ENCODE measurements around the gene ZFHX3. TPM values are rescaled to one million over a fixed set of nuclear protein-coding genes. Genes with fewer than 3 reads are reported as not detected.
"Not testable (repeated sequence)": the region's sequence is repeated elsewhere in the genome, so short reads cannot be mapped to it uniquely, and the experiment has no call there.

The ZFHX3 gene
- polyA plus RNA-seq, 4 donors = 0.45 to 12.8 (median 2.7) TPM

- DNase-seq = no peak
- FAIRE-seq = no peak
- H3K9me3 ChIP-seq (ENCODE audit: control insufficient read depth in 2 of 2, insufficient read depth in 1 of 2, low read depth in 1 of 2, low read length in 1 of 2) = peaks cover 0 to 10% of the 10 kb centered on the region in 2 donors
- H3K4me1 ChIP-seq (ENCODE audit: control insufficient read depth in 3 of 3, insufficient read depth in 2 of 3, low read depth in 1 of 3, low read length in 2 of 3) = peaks cover 0 to 20% (median 13%) of the 10 kb centered on the region in 3 donors
- H3K27me3 ChIP-seq (ENCODE audit: control insufficient read depth in 3 of 3, insufficient read depth in 3 of 3, low read length in 3 of 3) = no peaks in the 10 kb centered on the region
- H3K36me3 ChIP-seq (ENCODE audit: control insufficient read depth in 3 of 3, insufficient read depth in 2 of 3, low read depth in 1 of 3, low read length in 3 of 3) = peaks cover 0 to 7% (median 0%) of the 10 kb centered on the region in 3 donors
- H3K4me3 ChIP-seq (ENCODE audit: low read depth in 1 of 3, low read length in 3 of 3) = no peak overlapping the region
- 81 to 92% (median 87%) methylated on average over 7 of the region's 7 CpGs for WGBS, 3 donors
- H3K27ac ChIP-seq (ENCODE audit: low read depth in 1 of 3, low read length in 2 of 3) = no peak overlapping the region
Measured at GRCh38 chr16:73000907-73001521, 46.9 kb downstream of the ZFHX3 start.

GRCh38 chr16:73000020-73000906, 47.7 kb downstream of the ZFHX3 start:
- H3K4me1 ChIP-seq (ENCODE audit: control insufficient read depth in 3 of 3, insufficient read depth in 2 of 3, low read depth in 1 of 3, low read length in 2 of 3) = peaks cover 0 to 28% (median 14%) of the 10 kb centered on the region in 3 donors
- DNase-seq = peak in 1 of 2 donors; percentile 24
- peak overlapping the region in 1 of 3 donors; percentile 22 for H3K27ac ChIP-seq (ENCODE audit: low read depth in 1 of 3, low read length in 2 of 3)
- FAIRE-seq = no peak
- H3K4me3 ChIP-seq (ENCODE audit: low read depth in 1 of 3, low read length in 3 of 3) = no peak overlapping the region
- peaks cover 0 to 7% (median 0%) of the 10 kb centered on the region in 3 donors for H3K36me3 ChIP-seq (ENCODE audit: control insufficient read depth in 3 of 3, insufficient read depth in 2 of 3, low read depth in 1 of 3, low read length in 3 of 3)
- no peaks in the 10 kb centered on the region for H3K27me3 ChIP-seq (ENCODE audit: control insufficient read depth in 3 of 3, insufficient read depth in 3 of 3, low read length in 3 of 3)
- peaks cover 0 to 10% of the 10 kb centered on the region in 2 donors for H3K9me3 ChIP-seq (ENCODE audit: control insufficient read depth in 2 of 2, insufficient read depth in 1 of 2, low read depth in 1 of 2, low read length in 1 of 2)
- 27 to 44% (median 34%) methylated on average over 19 to 22 of the region's 22 CpGs for WGBS, 3 donors

GRCh38 chr16:72999541-73000019, 48.3 kb downstream of the ZFHX3 start:
- 61 to 81% (median 77%) methylated on average over 9 of the region's 9 CpGs for WGBS, 3 donors
- FAIRE-seq (no peak), DNase-seq (no peak)
- Histone ChIP-seq H3K27me3 (ENCODE audit: control insufficient read depth in 3 of 3, insufficient read depth in 3 of 3, low read length in 3 of 3) (no peaks in the 10 kb centered on the region), H3K4me1 (ENCODE audit: control insufficient read depth in 3 of 3, insufficient read depth in 2 of 3, low read depth in 1 of 3, low read length in 2 of 3) (peaks cover 0 to 31% (median 19%) of the 10 kb centered on the region in 3 donors), H3K9me3 (ENCODE audit: control insufficient read depth in 2 of 2, insufficient read depth in 1 of 2, low read depth in 1 of 2, low read length in 1 of 2) (peaks cover 0 to 10% of the 10 kb centered on the region in 2 donors), H3K36me3 (ENCODE audit: control insufficient read depth in 3 of 3, insufficient read depth in 2 of 3, low read depth in 1 of 3, low read length in 3 of 3) (peaks cover 0 to 7% (median 0%) of the 10 kb centered on the region in 3 donors), H3K4me3 (ENCODE audit: low read depth in 1 of 3, low read length in 3 of 3) (no peak overlapping the region), H3K27ac (ENCODE audit: low read depth in 1 of 3, low read length in 2 of 3) (no peak overlapping the region)

- H3K4me1 ChIP-seq (ENCODE audit: control insufficient read depth in 3 of 3, insufficient read depth in 2 of 3, low read depth in 1 of 3, low read length in 2 of 3) = peaks cover 0 to 34% (median 21%) of the 10 kb centered on the region in 3 donors
- FAIRE-seq (no peak), DNase-seq (peak in 1 of 2 donors; percentile 62)
- peaks cover 0 to 10% of the 10 kb centered on the region in 2 donors for H3K9me3 ChIP-seq (ENCODE audit: control insufficient read depth in 2 of 2, insufficient read depth in 1 of 2, low read depth in 1 of 2, low read length in 1 of 2)
- no peaks in the 10 kb centered on the region for H3K27me3 ChIP-seq (ENCODE audit: control insufficient read depth in 3 of 3, insufficient read depth in 3 of 3, low read length in 3 of 3)
- 78 to 84% (median 78%) methylated on average over 7 of the region's 7 CpGs for WGBS, 3 donors
- peaks cover 0 to 7% (median 0%) of the 10 kb centered on the region in 3 donors for H3K36me3 ChIP-seq (ENCODE audit: control insufficient read depth in 3 of 3, insufficient read depth in 2 of 3, low read depth in 1 of 3, low read length in 3 of 3)
- peak overlapping the region in 1 of 3 donors; percentile 13 for H3K27ac ChIP-seq (ENCODE audit: low read depth in 1 of 3, low read length in 2 of 3)
- no peak overlapping the region for H3K4me3 ChIP-seq (ENCODE audit: low read depth in 1 of 3, low read length in 3 of 3)
Measured at GRCh38 chr16:72997141-72997542, 50.8 kb downstream of the ZFHX3 start.

GRCh38 chr16:72996291-72997062, 51.5 kb downstream of the ZFHX3 start:
- no peak for DNase-seq
- Histone ChIP-seq H3K36me3 (ENCODE audit: control insufficient read depth in 3 of 3, insufficient read depth in 2 of 3, low read depth in 1 of 3, low read length in 3 of 3) (peaks cover 0 to 7% (median 0%) of the 10 kb centered on the region in 3 donors), H3K9me3 (ENCODE audit: control insufficient read depth in 2 of 2, insufficient read depth in 1 of 2, low read depth in 1 of 2, low read length in 1 of 2) (peaks cover 0 to 6% of the 10 kb centered on the region in 2 donors), H3K27ac (ENCODE audit: low read depth in 1 of 3, low read length in 2 of 3) (peak overlapping the region in 1 of 3 donors; percentile 14), H3K4me1 (ENCODE audit: control insufficient read depth in 3 of 3, insufficient read depth in 2 of 3, low read depth in 1 of 3, low read length in 2 of 3) (peaks cover 0 to 38% (median 21%) of the 10 kb centered on the region in 3 donors), H3K27me3 (ENCODE audit: control insufficient read depth in 3 of 3, insufficient read depth in 3 of 3, low read length in 3 of 3) (no peaks in the 10 kb centered on the region), H3K4me3 (ENCODE audit: low read depth in 1 of 3, low read length in 3 of 3) (no peak overlapping the region)
- no peak for FAIRE-seq
- 50 to 73% (median 54%) methylated on average over 11 of the region's 11 CpGs for WGBS, 3 donors

GRCh38 chr16:72995882-72996270, 52.1 kb downstream of the ZFHX3 start:
- not testable (repeated sequence) for H3K9me3 ChIP-seq (ENCODE audit: control insufficient read depth in 2 of 2, insufficient read depth in 1 of 2, low read depth in 1 of 2, low read length in 1 of 2); H3K36me3 ChIP-seq (ENCODE audit: control insufficient read depth in 3 of 3, insufficient read depth in 2 of 3, low read depth in 1 of 3, low read length in 3 of 3); H3K4me3 ChIP-seq (ENCODE audit: low read depth in 1 of 3, low read length in 3 of 3); FAIRE-seq; H3K27ac ChIP-seq (ENCODE audit: low read depth in 1 of 3, low read length in 2 of 3); DNase-seq; H3K27me3 ChIP-seq (ENCODE audit: control insufficient read depth in 3 of 3, insufficient read depth in 3 of 3, low read length in 3 of 3)
- 83 to 86% (median 85%) methylated on average over 9 of the region's 9 CpGs for WGBS, 3 donors
- H3K4me1 ChIP-seq (ENCODE audit: control insufficient read depth in 3 of 3, insufficient read depth in 2 of 3, low read depth in 1 of 3, low read length in 2 of 3) = peaks cover 0 to 38% (median 21%) of the 10 kb centered on the region in 3 donors

GRCh38 chr16:72995151-72995881, 52.6 kb downstream of the ZFHX3 start:
- no peaks in the 10 kb centered on the region for H3K9me3 ChIP-seq (ENCODE audit: control insufficient read depth in 2 of 2, insufficient read depth in 1 of 2, low read depth in 1 of 2, low read length in 1 of 2)
- WGBS, 3 donors = 68 to 73% (median 72%) methylated on average over 18 of the region's 18 CpGs
- FAIRE-seq (no peak), DNase-seq (no peak)
- no peak overlapping the region for H3K27ac ChIP-seq (ENCODE audit: low read depth in 1 of 3, low read length in 2 of 3)
- H3K4me1 ChIP-seq (ENCODE audit: control insufficient read depth in 3 of 3, insufficient read depth in 2 of 3, low read depth in 1 of 3, low read length in 2 of 3) = peaks cover 0 to 37% (median 21%) of the 10 kb centered on the region in 3 donors
- no peaks in the 10 kb centered on the region for H3K27me3 ChIP-seq (ENCODE audit: control insufficient read depth in 3 of 3, insufficient read depth in 3 of 3, low read length in 3 of 3)
- peaks cover 0 to 2% (median 0%) of the 10 kb centered on the region in 3 donors for H3K36me3 ChIP-seq (ENCODE audit: control insufficient read depth in 3 of 3, insufficient read depth in 2 of 3, low read depth in 1 of 3, low read length in 3 of 3)
- H3K4me3 ChIP-seq (ENCODE audit: low read depth in 1 of 3, low read length in 3 of 3) = no peak overlapping the region
